Measurements from ENCODE around the gene POLD1.

DNA sequence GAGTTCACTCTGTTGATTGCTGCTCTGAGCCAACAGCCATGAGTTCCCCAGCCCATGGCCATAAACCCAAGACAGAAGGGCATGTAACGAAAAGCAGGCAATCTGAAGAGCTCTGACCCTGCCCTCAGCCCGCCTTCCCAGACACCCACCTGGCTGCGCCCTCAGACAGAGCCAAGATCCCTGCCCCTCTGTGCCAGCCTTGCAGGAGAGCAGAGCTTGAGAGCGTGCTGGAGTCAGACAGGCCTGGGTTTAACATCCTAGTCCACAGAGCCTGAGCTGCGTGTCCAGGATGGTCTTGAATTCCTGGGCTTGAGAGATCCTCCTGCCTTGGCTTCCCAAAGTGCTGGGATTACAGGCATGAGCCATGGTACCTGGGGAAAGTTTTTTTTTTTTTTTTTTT lies 73.2 kb downstream of the POLD1 start:
- TF ChIP-seq, protein P1, sequence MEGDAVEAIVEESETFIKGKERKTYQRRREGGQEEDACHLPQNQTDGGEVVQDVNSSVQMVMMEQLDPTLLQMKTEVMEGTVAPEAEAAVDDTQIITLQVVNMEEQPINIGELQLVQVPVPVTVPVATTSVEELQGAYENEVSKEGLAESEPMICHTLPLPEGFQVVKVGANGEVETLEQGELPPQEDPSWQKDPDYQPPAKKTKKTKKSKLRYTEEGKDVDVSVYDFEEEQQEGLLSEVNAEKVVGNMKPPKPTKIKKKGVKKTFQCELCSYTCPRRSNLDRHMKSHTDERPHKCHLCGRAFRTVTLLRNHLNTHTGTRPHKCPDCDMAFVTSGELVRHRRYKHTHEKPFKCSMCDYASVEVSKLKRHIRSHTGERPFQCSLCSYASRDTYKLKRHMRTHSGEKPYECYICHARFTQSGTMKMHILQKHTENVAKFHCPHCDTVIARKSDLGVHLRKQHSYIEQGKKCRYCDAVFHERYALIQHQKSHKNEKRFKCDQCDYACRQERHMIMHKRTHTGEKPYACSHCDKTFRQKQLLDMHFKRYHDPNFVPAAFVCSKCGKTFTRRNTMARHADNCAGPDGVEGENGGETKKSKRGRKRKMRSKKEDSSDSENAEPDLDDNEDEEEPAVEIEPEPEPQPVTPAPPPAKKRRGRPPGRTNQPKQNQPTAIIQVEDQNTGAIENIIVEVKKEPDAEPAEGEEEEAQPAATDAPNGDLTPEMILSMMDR (IDR thresholded peaks at IDR 0.05) = no peak
- no peak for TF ChIP-seq POLR2AphosphoS5 (IDR thresholded peaks at IDR 0.05)
- no peak for TF ChIP-seq POLR2A (IDR thresholded peaks at IDR 0.05)
- TF ChIP-seq EP300 (IDR thresholded peaks at IDR 0.05) = no peak

Data from stomach (tissue), 4 donors.